GM19035 (cell line): ENCODE measurements around the gene GLS.
"Not testable (repeated sequence)": the region's sequence is repeated elsewhere in the genome, so short reads cannot be mapped to it uniquely, and the experiment has no call there.

ENCODE experiments used
- ATAC-seq: cut with Tn5 transposase; IDR thresholded peaks from one replicate; pipeline ENCODE4 v1.9.1; 2021; ENCODE audit not compliant: unreplicated experiment

Gene GLS

DNA sequence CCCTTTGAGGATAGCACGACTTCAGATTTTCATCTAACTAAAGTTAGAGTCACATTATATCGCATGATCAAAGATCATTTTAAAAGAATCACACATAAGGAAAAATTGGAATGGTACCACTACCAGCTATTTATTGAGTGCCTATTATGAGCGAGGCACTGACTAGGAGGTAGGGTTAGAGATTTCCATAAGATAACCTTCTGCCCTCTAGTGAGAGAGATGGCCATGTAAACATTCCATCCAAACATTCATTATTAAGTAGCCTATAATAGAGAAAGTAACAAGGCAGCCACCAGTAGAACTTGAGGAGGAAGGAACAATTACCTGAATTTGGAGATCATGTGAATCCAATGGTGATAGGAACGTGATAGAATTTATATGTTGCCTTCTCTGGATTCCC lies 25.4 kb upstream of the GLS start:
- ATAC-seq: no peak

DNA sequence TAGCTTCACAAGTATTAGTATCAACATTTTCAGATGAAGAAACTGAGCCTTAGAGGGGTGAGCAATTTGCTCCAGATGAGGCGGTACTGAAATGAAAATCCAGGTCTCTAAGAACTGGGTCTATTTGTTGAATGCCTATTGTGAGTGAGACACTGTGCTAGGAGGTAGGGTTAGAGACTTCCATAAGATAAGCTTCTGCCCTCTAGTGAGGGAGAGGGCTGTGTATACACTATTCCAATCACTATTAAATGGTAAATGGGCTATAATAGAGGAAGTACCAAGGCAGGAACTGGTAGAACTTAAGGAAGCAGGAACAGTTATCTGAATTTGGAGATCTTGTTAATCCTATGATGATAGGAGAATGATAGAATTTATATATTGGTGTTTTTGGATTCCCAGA lies 23.6 kb upstream of the GLS start:
- no peak for ATAC-seq

DNA sequence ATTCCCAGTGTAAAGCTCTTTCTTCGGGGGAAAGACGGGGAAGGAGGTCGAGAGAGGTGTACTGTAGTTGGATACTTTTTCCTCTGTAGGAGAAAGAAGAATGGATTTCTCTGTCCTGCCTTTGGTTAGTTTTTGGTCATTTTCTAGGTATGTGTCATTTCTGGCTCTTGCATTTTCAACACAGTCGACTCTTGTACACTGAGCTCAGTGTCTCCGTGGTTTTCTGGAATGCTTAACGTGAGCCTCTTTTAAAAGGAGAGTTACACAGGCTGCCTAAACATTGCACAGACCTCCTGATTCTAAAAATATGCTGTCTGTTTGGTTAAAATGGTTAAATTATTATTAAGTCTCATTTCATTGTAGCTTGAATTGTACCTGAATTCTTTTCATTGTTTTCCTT lies 21.8 kb upstream of the GLS start:
- no peak for ATAC-seq

DNA sequence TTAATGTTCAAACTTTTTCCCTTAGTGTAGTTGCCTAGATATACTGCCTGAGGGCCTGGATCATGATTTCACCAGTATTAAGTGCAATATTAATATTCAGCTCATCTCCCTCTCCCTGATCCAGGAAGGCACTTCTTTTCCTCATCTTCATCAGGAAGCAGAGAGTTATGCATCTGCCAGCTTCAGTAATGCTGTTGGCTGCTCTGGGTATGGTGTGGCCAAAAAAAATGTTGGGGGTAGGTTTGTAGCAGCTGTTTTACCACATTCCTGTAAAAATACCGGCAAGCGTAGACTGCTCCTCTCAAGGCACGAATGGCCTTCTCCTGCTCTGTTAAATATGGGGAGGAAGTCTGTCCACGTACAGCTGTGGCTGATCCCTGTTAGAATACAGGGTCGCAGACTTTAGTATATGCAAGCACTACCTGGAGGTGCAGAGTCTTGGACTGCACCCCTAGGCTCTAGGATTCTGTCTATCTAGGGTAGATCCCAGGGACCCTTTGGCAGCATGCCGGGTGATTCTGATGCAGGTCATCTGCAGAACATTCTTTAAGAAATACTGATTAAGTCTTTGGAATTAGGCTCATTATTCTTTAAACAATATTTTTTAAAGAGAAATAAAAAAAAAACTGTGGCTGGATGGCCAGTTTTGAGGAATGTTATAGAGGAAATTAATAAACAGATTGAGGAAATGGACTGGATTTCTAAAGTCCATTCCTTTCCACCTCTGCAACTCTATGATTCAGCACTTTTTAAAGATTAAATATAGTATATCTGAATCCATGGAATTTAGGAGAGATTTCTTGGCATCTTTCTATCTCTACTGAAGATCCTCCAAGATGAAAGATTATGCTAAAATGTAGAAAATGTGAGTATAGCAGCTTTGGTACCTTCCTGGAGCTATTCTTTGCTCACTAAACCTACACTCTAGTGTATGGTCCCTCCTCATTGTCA lies 21.0 kb upstream of the GLS start:
- no peak for ATAC-seq

DNA sequence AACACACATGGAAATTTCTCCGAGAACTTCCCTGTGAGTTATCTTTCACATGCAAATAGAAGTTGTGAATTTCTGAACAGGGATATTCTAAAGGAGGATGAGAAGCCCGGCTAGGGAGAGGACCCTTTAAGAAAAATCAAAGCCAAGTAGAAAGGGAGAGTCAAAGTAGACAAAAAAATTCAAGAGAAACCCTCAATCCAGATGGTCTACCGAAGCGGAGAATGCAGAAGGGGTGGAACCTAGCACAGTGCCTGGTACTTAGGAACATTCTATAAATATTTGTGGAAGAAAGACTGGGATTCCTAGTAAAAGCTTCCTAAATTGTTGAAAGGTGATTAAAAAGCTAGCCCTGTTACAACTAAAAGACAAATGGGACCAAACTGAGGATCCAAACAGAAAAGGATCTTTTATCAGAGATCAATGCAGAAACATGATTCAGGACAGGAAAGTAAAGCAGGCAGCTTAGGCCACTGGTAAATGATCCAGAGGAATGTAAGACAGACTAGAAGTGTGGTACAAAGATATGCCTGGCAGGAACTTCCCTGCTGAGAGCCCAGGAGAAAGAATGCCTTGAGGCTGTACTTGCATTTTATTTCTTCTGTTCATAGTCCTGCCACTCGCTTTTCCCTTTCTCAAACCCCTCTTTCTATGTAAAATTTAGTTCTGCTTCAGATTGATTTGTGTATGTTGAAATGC lies 19.5 kb upstream of the GLS start:
- no peak for ATAC-seq

DNA sequence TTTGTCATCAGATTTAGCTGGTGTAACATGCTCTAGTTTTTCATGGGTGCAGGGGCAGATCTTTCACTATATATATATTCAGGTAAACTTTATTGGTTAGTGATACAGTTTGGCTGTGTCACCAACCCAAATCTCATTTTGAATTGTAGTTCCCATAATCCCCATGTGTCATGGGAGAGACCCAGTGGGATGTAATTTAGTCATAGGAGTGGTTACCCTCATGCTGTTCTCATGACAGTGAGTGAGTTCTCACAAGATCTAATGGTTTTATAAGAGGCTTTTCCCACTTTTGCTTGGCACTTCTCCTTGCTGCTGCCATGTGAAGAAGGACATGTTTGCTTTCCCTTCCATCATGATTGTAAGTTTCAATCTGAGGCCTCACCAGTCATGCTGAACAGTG lies 18.5 kb upstream of the GLS start:
- not testable (repeated sequence) for ATAC-seq

DNA sequence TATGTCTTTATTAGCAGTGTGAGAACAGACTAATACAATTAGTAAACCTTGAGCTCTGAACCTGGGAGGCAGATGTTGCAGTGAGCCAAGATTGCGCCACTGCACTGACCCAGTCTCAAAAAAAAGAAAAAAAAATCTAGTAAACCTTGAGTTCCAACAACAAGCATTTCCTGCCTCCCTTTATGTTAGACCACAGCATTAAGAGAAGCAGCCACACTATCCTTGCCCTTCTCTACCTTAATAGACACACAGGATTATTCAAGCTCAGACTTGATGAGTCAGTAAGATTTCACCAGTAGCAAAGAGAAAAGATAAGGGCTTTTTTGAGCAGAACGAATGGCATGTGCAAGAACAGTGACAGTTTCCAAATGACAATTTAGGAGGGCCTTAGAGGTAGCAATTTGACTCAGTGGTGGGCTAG lies 18.0 kb upstream of the GLS start:
- no peak for ATAC-seq

DNA sequence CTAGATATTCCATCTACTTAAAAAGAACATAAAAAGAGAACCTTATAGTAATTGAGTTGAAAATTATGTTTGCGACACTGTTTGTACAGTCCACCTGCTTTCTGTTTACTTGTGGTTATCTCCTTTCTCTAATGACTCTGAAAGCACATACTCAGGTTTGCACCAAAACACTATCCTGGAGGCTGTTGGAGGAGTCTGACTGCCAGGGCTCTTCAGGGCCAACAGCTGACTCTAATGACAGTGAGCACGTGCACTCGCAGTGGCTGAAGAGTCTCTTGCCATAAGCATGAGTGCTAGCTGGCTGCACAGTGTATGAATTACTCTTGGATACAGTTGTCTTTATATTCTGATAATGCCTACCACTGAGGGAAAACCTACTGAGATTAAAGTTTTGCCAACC lies 16.7 kb upstream of the GLS start:
- ATAC-seq: no peak

DNA sequence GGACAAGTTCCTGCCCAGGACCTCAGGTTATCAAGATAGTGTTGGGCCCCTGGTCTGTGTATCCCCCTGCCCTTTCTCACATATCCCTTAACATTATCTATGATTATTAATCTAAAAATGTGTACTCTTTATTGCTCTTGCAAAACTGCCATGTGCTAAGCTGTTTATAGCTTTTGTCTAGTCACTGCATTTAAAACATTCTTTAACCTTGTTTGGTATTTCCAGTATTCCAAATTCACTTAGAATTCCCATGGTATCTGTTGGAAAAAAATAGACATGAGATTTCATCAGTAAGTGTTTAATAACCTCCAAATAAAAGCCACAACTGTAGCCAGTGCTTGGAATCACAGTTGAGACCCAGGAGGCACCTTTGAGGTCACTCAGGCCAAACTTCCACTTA lies 16.2 kb upstream of the GLS start:
- ATAC-seq: no peak

DNA sequence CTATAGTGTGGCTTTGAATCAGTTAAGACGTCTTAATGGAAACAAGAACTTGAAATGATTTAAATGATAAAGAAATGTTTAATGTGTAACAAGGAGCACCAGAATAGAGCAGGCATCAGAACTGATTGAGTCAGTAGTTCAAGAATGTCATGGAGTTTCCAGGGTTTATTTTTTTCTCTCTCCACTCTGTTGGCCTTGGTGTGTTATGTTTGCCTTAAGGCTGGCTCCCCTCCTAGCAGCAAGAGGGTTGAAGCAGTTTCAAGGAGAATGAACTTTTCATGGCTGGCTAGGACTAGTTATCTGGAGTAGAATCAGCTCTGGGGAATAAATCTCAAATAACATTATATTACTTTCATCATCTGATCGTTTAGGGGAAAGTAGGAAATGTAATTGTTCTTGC lies 13.4 kb upstream of the GLS start:
- no peak for ATAC-seq

DNA sequence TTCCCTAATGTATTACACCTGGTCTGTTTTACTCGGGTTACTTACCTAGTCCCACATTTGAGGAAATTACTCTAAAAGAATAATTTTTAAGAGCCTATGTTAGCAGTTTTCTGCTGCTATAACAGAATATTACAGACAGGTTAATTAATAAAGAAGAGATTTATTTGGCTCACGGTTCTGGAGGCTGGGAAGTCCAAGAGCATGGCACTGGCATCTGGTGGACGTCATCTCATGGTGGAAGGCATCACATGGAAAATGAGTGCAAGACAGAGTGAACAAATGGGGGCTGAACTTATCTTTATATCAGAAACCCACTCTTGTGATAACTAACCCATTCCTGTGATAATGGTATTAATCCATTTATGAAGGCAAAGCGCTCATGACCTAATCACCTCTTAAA lies 12.8 kb upstream of the GLS start:
- ATAC-seq: no peak

DNA sequence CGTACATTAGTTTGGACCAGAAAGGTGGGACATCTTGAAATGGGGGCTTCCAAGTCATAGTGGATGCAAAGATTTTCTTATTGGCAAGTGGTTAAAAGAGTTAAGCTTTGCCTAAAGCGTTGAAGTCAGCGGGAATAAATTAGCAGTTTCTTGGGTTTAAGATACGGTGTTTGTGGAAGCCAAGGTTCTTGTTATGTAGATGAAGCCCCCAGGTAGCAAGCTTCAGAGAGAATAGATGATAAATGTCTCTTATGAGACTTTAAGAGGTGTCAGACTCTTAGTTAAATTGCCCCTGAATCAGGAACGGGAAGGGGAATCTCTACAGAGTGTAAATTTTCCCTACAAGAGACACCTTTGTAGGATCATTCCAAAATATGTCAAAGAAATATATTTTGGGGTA lies 10.9 kb upstream of the GLS start:
- no peak for ATAC-seq

DNA sequence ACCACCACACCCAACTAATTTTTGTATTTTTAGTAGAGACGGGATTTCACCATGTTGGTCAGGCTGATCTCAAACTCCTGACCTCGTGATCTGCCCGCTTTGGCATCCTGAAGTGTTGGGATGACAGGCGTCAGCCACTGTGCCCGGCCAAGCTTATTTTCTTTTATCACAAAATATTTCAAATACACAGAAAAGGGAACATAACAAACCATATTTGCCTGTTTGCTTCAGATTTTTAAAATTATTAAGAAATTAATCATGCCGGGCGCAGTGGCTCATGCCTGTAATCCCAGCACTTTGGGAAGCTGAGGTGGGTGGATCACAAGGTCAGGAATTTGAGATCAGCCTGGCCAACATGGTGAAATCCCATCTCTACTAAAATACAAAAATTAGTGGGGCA lies 7.2 kb upstream of the GLS start:
- not testable (repeated sequence) for ATAC-seq

DNA sequence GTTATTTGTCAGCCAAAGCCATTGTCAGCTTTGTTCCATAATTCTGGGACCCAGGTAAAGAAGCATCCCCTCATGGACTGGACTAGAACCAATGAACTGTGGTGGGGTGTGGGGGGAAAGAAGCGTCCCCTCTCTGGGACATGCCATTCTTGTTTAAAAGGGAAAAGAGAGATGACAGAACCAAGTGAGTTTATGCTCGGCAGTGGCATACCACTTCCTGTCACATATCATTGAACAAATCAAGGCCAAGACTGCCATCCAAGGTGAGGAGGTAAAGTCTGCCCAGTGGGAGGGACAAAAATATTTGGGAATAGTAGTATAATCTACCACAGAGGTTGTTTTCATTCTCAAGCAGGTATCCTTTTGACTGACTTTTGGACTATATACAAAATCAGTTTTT lies 4.7 kb upstream of the GLS start:
- ATAC-seq: no peak

DNA sequence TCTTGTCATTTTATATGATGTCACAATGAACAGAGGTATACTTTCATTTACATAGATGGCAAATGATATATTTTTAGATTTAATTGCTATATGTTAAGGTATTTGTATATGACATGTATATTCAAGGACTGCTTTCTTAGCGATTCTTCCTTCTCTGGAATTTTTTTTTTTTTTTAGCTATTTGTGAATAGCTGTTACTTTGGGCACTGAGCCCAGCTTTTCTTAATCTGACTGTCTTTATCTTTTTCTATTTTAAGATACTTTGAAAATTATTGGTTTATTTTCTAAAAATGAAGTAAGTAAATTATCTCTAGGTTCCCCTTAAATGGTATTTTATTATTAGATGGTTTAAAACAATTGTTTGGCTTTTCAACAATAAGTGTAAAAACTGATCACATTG lies 4.0 kb upstream of the GLS start:
- ATAC-seq: no peak

DNA sequence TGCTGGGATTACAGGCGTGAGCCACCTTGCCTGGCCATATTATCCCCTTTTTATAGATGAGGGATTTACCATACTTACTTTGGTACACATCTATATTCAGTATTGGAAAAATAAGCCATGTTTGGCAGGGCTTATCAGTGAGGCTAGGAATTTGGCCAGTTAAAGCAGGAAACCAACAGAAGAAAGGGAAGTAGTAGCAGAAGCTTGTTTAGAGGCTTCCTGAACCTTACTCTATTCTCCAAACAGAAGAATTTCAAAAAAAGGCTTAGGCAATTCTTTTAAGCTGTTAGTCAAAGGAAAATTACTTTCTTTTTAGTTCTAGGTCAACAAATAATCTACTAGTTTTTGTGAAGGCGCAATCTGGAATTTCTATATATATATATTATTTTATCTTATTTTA lies 3.2 kb upstream of the GLS start:
- ATAC-seq: no peak

DNA sequence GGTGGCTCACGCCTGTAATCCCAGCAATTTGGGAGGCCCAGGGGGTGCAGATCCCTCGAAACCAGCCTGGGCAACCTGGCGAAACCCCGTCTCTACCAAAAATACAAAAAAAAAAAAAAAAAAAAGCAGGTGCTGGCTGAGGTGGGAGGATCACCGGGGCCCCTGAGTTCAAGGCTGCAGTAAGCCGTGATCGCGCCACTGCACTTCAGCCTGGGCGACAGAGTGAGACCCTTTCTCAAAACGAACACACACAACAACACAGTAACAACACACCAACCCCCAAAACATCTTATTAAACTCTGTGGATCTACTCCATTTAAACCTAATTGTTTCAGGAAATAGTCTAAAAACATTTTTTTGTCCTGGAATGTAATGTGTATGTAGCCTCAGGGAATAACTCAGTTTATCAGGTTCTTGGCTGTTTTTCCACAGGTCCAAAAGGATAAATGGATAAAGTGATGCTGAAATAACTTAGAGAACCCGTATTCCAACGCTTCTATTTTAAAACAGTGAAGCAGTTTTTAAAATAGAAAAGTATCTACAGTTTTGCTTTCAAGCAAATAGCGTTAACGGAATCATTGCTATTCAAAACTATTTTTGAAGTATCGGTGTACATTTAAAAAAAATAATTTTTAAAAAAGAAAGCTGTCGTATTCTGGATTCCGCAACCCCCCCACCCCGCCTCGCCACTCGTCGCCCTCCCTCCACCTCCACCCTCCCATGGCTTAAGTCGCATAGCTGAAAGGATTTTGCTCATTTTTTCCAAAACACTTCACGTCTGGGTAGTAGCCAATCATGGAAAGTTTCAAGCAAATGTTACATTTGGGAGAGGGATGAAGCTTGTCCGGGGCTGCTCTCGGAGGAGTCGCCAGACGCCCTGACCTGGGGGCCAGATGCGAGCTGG lies 895 bp upstream of the GLS start:
- ATAC-seq: no peak

DNA sequence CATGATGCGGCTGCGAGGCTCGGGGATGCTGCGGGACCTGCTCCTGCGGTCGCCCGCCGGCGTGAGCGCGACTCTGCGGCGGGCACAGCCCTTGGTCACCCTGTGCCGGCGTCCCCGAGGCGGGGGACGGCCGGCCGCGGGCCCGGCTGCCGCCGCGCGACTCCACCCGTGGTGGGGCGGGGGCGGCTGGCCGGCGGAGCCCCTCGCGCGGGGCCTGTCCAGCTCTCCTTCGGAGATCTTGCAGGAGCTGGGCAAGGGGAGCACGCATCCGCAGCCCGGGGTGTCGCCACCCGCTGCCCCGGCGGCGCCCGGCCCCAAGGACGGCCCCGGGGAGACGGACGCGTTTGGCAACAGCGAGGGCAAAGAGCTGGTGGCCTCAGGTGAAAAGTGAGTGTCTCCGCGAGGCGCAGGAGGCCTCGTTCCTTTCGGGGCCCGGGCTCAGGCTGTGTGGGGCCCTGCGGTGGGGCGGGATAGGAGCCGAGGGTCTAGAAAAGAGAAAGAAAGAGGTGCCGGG lies 520 bp downstream of the GLS start:
- ATAC-seq: no peak

DNA sequence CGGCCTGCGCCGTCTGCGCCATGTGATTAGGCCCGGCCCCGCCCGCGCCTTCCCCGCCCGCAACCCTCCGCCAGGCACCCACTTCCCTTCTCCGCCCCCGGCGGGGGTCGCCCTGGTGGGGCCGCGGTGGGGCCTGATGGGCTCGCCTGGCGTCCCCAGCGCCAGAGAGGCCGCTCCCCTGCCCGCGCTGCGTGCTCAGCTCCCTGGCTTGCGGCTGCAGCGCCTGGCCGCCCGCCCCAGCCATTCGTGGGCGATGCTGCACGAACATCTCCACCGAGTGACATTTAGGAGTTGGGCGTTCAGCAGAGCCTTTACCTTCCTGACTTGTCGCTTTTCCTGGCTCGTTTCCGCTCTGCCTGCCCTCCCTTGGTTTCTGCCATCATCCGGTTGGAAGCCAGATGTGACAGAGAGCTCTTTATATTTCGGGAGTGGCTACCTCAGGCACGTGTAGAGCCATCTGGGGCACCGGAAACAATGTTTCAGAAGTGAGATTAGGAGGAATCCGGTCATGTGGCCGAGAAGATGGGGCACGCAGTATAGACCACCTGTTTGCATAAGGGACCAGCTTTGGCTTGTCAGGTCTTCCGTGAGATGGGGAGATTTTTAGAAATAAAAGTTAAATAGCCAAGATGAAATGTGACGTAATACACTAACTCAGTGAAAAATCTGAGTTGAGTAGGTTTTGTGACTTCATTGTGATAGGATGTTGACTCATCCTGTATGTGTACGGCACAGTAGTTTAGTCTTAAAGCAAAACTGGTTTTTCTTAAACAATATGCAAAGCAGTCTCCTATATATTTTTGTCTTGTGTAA lies 1.2 kb downstream of the GLS start:
- peak; percentile 50 for ATAC-seq

DNA sequence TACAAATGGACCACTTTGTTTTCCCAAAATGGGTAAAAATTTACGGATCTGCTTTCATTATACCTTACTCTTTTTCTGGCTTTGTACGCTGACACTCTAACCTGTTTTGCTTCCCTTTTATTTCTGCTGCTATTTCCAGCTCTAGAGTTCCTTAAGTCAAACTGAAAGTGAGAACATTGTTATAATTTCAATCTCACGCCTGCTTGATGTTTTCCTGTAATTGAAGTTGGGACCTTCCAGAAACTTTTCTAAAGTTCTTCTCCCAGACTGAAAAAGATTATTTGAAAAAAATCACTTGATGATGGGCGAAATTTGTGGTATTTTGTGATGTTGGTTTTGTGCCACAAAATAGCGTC lies 1.8 kb downstream of the GLS start:
- ATAC-seq: peak; percentile 2
